ENCODE results near the gene IL2RA.
"Not testable (repeated sequence)": the region's sequence is repeated elsewhere in the genome, so short reads cannot be mapped to it uniquely, and the experiment has no call there.

Gene IL2RA

DNA sequence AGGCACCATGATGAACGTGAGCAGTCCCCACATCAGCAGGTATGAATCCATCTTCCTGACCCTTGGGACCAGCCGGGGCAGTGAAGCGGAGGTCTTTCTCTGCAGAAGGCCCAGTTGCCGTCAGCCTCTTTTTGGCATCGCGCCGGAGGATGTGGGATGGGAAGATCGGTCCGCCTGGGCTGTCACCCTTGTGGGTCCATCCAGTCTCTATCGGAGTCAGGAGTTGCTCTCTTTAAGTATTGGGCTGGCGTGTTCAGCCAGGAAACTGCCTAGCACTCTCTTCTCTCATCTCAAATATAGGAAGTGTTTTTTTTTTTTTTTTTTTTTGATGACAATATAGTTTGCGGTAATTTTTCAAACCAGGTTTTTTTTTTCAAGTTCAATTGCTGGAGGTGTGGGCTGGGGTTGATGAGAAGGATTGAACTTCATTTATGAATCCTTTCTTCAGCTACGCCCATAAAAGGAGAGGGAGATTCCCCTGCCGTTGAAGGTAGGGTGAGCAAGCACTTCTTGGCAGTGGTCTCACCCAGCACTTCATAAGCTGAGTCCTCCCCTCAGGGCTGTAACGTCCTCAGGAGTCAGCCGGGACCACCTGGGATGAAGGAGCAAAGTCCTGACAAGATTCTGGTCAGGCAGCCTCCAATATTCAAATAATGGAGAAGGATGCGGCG, at the start of gene IL2RA:
TSS of gene IL2RA (minus strand) at position 267 of the 671 bp plus-strand sequence. CDS start at position 51, 216 bp downstream.
- DNase-seq (ENCODE audit: low read depth): no peak

DNA sequence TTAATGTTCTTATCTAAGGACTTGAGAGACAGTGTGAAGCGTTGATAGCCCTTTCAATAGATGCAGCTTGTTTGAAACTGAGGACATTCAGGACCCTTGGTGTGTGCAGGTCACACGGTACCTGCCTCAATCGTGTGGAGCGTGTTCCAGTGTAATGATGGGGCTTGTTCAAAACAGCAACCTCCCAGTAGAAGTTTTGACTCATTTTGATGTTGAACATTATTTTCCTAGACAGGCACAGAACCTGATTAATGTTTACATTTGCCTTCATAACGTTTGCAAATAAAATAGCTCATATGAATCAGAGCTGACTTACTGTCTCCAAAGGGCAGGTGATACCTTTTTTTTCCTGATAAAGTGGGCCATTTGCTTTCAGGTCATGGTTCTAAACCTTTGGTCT, 48.0 kb upstream of the IL2RA start:
- no peak for DNase-seq (ENCODE audit: low read depth)

DNA sequence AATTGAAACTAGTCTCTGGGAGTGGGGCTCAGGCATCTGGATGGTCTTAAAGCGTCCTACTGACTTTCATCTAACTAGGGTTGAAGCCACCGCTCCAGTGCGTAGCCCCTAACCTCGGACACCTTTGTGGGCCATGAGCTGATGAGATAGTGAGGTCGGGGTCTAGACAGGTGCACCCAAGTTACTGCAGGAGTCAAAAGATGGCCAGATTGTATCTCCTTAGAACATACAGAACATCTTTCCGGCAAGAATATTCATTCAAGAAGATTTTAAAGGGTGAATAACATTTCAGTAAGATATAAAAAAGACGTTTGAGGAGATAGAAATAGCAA, 47.2 kb upstream of the IL2RA start:
- DNase-seq (ENCODE audit: low read depth): no peak

DNA sequence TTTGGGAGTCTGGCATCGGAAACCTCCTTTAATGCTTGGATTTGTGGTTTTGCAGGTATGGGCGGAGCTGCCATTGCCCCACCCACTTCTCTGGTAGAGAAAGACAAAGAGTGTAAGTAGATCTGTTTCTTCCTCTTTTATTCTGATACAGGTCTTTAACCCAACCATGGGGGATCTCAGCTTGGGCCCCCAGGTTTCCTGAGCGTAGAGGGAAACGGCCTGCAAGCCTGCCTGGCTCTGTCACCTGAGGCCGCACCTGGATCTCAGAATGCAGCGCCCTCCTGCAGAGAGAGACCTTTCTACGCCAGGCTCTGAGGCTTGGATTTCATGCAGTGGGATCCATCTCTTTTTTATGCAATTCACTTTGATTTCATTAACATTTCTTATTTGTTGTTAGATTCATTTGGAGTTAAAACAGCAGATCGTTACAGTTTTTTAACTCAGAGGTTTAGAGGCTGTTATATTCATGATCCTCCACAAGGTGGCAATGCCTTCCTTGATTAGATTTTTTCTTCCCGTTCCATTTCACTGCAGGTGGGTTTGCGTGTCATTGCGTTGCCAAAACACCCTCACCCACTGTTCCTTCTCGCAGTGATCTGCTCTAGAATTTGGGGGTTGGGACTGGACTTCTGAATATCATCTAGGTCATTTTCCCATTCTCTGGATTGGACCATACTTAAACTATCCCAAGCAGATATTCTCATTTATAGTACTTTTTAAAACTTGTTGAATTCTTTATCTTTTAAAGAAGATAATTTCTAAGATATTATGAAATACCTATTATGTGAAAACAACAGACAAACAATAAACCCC, 46.7 kb upstream of the IL2RA start:
- DNase-seq (ENCODE audit: low read depth): peak; percentile 73

DNA sequence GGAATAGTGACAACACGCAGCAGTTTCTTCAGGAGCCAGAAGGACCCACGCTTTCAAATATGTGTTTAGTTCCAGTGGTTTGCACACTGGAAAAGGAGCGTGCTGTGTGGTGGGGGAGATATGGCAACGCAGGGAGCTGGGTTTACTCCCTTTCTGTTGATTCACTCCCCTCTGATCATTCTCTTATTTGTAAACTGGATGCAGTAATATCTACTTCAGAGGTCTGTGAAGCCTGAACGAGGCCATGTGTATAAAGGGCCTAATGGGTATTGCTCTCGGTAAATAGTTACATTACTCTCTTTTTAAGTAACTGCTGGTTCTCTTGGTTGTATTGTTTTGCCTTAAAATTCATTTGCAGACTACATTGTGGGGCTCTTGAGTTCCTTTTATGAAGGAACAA, 45.9 kb upstream of the IL2RA start:
- no peak for DNase-seq (ENCODE audit: low read depth)

DNA sequence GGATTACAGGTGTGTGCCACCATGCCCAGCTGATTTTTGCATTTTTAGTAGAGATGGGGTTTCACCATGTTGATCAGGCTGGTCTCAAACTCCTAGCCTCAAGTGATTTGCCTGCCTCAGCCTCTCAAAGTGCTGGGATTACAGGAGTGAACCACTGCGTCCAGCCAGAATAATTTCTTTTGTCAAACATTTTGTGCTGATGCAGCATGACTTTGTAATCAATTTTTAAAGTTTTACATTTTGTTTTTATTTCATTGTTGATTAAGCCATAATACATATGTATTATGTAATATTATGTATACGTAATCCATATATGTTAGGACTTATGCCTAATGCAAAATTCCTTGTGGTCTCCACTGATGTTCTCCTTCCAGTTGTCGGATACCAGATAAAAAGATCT, 45.4 kb upstream of the IL2RA start:
- DNase-seq (ENCODE audit: low read depth): not testable (repeated sequence)

DNA sequence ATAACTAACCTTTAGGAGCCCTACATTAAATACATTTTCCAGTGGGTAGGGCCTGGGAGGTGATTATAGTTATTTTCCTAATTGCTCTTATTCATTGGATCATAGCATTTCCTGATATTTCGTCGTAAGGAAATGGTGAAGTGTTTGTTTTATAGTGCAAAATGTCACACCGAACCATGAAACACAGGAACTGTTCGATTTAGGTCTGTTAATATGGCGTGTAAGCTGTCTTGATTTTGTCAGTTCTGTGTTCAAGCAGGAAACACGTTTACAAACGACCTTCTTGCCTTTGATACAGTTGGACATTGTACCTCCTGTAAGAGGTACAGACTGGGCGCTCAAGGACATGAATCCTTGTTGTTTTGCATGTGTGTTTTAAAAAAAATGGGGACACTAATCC, 41.4 kb upstream of the IL2RA start:
- no peak for DNase-seq (ENCODE audit: low read depth)

DNA sequence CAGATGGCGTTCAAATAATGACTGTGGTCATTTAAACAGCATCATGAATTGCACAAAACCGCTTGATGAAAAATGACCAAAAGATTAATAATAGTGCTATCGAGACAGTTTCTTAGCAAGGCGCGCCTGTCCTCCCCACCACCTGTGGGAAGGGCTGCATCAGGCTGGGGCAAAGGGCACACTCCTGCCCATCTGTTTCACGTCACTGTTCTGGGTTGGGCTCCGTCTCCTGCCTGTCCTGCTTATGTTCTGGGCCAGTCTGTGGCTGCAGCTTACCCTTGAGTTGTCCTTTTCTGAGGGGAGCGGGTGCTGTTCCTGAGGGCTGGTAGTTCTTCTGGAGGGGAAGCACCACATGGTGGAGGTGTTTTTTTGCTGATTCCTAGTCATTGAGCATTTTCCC, 40.0 kb upstream of the IL2RA start:
- no peak for DNase-seq (ENCODE audit: low read depth)

DNA sequence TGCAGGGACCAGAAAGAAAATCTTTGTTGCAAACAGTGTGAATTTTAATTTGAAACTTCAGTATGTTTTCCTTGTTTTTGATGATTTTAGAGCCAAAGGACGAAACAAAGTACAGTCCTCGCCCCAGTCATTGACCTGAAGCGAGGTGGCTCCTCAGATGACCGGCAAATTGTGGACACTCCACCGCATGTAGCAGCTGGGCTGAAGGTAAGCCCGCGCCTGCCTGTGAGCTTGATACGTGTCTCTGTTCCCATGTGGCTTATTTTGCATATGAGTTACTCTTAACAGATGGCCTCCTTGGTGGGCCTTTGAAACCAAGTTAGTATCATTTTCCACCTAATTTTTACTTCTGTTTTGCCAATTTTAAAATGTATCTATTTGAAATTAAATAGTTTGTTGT, 39.0 kb upstream of the IL2RA start:
- no peak for DNase-seq (ENCODE audit: low read depth)

DNA sequence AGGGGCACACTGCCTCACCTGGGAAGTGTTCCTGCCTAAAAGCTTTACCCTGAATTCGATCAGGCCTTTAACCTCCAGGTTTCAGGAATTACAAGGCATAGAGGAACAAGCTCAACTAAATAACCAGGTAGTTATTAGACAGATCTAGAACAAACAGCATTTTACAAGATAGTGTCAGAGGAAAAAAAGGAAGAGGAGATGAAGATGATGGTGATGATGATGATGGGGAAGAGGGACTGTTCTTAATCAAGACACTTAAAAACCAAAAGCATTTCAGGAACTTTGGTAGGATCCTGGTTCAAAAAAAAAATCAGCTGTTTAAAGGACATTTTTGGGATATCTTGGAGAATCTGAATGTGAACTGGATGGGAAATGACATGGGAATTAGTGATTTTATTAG, 38.2 kb upstream of the IL2RA start:
- no peak for DNase-seq (ENCODE audit: low read depth)

DNA sequence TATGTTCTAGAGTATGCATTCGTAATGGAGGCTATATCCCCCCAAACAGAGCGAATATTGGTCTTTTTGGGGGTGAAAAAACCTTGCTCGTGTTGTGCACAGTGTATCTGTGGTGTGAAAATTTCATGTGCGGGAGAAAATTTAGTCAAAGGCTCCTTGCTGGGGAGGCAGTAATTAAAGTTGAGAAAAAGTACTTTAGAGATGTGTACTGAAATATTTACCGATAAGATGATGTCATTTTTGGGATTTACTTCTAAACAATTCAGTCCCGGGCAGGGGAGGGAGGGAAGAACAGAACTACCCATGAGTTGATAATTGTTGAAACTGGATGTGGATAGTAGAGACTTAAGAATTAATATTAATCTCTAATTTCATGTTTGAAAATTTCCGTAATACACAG, 36.0 kb upstream of the IL2RA start:
- no peak for DNase-seq (ENCODE audit: low read depth)

DNA sequence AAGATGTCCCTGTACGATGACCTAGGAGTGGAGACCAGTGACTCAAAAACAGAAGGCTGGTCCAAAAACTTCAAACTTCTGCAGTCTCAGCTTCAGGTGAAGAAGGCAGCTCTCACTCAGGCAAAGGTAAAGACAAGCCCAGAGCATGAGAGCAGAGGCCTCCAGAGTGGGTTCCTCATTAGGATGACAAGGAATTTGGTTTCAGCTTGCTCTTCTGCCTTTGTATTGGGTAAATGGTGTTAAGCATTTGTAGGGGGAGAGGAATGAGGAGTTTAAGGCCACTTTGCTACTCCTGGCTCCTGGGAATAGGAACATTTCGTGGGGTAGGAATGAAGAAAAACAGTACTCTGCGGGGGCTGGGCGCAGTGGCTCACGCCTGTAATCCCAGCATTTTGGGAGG, 34.9 kb upstream of the IL2RA start:
- DNase-seq (ENCODE audit: low read depth): no peak

DNA sequence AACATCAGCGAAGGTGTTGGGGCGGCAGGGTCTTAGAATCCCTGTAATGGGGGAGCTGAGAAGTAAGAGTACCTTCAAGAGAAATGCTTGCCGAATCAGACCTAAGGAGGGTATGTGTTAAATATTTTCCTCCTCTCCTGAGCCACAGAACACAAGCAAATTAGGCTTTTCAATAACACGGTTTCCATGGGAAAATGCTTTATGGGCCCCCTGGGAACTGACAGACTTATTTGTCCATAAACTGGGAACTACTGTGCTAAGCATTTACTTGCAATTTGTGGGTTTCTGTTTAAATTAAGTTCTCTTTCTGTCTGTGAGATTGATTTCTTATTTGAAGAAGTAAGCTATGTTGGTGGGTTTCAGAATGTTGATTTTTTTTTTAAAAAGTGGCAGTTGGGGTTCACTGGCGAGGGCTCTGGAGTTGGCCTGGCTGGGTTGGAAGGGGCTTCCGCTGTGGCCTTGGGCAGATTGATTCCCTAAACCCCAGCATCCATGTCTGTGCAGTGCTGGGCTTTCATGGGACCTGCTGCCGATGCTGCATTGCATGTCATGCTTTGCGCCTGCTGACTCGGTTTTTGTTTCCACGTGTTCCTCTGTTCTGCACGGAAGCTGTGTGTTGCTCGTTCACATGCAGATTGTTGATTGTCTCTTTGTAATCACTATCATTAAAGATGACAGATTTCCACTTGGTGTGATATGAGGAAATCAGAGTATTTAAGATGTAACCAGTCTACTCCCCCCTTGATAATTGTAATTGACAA, 33.8 kb upstream of the IL2RA start:
- DNase-seq (ENCODE audit: low read depth): no peak

DNA sequence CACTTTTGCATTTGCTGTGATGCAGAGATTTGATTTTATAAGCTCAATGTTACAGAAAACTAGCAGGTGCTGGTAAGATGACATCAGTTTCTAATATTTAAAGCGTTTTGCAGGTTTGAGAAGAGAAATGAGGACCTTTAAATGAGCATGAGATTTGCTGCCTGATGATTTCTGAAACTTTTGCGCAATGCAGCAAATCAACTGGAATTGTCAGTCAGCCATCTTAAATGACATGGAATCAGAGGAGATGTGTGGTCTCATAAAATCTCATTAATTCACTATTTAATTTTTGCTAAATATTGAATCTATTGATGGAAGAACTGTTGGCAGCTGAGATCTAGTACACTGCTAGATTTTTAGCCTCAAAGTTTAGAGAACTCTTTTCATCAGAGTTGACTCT, 30.6 kb upstream of the IL2RA start:
- no peak for DNase-seq (ENCODE audit: low read depth)

DNA sequence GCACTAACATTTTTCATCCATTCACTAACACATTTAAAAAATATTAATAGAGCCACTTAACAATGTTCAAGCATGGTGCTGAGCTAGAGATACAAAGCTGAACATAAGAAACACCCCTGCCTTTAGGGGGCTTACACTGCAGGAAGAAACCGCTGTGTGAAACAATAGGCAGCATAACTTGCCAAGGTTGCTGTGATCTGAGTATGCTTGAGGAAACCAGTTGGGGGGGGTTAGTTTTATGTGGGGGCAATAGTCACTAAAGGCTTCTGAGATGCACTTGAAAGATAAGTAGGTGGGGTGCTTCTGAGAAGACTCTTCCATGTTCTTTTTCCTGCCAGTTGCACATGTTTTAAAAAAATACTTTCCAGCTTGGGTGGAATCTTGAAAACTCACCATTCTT, 29.5 kb upstream of the IL2RA start:
- DNase-seq (ENCODE audit: low read depth): peak; percentile 26

DNA sequence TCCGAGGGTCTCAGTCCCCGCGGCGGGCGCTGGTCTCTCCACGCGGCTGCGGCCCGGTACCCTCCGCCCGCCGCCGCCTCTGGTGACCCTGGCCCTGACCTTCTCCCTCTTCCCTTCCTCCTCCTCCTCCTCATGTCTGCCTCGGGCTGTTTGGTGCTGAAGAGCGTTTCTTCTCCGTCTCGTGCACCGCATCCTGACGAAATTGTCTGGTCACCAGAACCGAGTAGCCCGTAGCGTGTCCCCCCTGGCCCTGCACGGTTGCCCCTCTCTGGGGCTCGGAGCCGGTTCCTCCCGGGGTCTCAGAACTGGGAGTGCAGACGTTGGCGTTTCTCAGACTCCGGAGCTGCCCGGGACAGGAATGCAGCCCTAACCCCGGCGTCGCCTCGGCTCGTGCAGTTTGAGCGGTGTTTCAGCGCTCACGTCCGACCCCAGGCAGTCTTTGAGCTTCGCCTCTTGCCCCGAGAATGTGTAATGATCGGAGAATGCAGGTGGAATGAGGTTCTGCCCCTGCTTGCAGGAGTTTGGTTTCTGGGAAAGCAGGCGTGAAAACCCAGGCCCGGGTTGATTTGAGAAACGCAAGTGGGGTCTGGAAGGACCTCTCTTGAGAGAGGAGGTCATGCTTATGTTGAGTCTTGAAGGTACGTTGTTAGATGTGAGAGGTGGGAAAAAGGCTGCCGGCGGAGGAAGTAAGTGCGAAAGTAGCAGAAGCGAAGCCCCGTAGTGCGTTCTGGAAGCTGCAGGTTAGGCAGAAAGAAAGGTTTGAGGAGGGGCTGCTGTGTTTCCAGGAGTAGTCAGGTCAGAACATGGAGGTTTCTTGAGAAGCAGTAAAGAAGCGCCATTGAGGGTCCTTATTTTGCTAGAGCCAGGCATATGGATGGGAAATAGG, 27.4 kb upstream of the IL2RA start:
- DNase-seq (ENCODE audit: low read depth): peak; percentile 66

DNA sequence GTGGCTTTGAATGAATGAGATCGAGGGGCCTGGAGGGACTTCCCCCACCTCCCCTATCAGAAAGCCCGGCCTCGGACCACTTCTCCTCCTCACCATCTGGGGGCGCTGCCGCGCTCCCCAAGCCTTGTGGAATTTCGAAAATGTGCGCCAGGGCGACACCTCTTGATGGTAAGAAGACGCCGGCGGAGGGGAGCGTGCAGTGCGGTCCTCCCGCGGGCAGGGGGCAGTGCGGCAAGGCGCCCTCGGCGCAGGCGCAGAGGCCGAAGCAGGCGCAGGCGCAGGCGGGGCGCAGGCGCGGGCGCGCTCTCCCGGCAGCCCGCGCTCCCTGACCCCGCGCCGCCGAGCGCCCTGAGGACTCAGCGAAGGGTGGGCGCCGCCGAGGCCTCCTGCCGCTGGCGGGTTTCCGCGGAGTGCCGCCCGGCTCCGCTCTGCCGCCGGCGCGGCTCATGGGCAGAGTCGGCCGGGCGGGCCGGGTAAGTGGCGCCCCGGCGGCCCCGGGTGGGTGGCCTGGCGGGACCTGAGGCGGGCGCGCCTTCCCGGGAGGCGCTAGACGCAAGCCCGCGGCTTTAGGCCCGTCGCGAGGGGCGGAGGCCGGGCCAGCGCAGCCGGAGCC, 26.7 kb upstream of the IL2RA start, which contains the start of gene RBM17:
TSS of gene RBM17 (plus strand) at position 314 of the 613 bp plus-strand sequence. CDS start 8,032 bp downstream, outside the sequence.
- DNase-seq (ENCODE audit: low read depth): peak; percentile 95

DNA sequence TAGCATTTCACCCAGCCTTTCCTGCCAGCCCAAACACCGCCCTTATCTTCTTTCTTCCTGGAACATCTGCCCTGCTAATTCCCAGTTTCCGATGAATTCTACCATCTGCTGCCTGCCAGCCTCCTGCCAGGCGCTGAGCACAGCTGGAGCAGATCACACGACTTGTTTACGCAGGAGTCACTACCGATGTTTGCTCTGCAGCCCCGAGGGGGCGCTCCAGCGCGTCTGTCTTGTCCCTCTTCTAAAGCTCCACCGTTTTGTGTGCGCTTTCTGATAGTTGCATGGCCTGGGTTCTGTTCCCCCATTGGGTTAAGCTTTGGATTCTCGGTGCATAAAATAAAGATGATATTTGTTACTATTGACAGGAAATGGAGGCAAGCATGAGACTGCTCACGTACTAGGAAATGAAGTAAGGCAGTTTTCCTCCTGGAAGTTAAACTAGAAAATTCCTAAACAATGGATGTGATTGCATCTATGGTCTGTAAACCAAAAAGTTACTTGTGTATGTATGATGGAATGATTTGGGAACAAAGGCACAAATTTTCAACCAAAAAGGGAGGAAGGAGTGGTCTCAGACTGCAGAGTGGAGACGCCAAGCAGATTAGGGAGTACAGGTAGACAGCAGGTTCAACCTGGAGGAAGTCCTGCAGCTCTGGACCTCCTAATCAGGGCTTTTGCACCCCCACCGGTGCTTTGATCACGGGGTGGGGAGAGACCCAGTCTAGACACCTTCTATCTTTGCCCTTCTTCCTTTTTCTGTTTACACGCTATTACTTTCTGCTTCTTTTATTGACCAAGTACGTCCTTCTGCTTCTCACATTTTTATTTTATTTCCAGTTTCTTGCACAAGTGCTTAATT, 24.4 kb upstream of the IL2RA start:
- DNase-seq (ENCODE audit: low read depth): peak; percentile 80

DNA sequence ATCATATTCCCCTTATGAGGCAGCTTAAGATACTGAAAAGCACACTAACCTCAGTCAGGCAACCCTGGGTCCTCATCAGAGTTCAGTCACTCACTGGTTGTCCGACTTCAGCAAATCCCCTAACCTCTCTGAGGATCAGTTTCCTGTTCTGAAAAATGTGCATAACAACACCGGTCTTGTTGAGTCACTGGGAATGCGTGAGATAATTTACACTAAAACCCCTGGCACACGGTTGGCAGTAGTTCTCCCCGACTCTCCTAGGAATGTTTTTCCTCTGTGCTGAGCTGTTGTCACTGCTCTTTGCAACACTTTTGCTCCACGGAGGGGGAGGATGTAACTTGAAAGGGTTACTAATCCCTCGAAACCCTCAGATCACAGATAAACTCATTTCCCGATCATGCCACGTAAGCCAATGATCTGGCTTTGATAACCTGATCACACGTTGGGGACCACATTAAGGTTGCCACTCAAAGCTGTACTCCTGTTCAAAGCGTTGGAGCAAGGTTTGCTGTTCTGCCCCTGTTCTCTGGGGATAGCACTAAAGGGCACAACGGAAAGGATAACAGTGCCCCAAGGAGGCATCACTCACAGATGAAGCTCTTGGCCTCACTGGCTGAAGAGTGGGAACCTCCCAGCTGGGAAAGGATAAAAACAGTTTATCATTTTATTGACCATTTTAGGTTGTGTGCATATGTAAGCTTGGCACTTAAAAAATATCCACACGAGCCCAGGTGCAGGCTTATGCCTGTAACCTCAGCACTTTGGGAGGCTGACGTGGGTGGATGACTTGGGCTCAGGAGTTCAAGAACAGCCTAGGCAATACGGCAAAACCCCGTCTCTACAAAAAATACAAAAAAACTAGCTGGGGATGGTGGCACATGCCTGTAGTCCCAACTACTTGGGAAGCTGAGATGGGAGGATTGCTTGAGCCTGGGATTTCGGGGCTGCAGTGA, 21.6 kb upstream of the IL2RA start:
- peak; percentile 47 for DNase-seq (ENCODE audit: low read depth)

All from ELR (cell line).